Keratinocyte (primary cell): ENCODE measurements around the gene INPP5K. TPM values are rescaled to one million over a fixed set of nuclear protein-coding genes. Genes with fewer than 3 reads are reported as not detected.

Experiments
- DNase-seq: peaks from one replicate; pipeline ENCODE4 v3.0.0-alpha.2; 2011; ENCODE audit warnings: low read depth, missing footprints, low spot score
- FAIRE-seq: peaks from 2 replicates; lab custom pipeline; 2011; peaks lifted over from hg19 to GRCh38; lab: Jason Lieb, UNC
- H2AFZ ChIP-seq: 2 replicates; pipeline ENCODE4 v1.6.0; 2012; ENCODE audit warnings: low read length, control low read depth, inconsistent platforms; ENCODE audit not compliant: control insufficient read depth
- H3K27ac ChIP-seq: 2 replicates; pipeline ENCODE4 v1.5.1; 2011; ENCODE audit warnings: low read length; ENCODE audit not compliant: control insufficient read depth, insufficient read depth
- H3K27me3 ChIP-seq: 3 replicates; pipeline ENCODE4 v1.6.0; 2011; ENCODE audit warnings: low read length; ENCODE audit not compliant: control insufficient read depth, insufficient read depth; ENCODE audit errors: extremely low read depth
- H3K36me3 ChIP-seq, 2 experiments: 2 replicates in 1 of 2; 3 replicates in 1 of 2; pipeline ENCODE4 v1.5.1; 2011; ENCODE audit warnings: low read length in 2 of 2, mild to moderate bottlenecking in 1 of 2; ENCODE audit not compliant: control insufficient read depth in 2 of 2, insufficient read depth in 2 of 2; ENCODE audit errors: extremely low read depth in 1 of 2
- H3K4me1 ChIP-seq: 3 replicates; pipeline ENCODE4 v1.5.1; 2011; ENCODE audit warnings: low read length; ENCODE audit not compliant: control insufficient read depth, insufficient read depth; ENCODE audit errors: extremely low read depth
- H3K4me2 ChIP-seq: 3 replicates; pipeline ENCODE4 v1.6.0; 2011; ENCODE audit warnings: low read depth, low read length; ENCODE audit not compliant: control insufficient read depth, insufficient read depth; ENCODE audit errors: extremely low read depth
- H3K4me3 ChIP-seq, 3 experiments: fragments of 200-600 bp in 1 of 3; sonication (generic) in 1 of 3; 2 replicates in 2 of 3; 3 replicates in 1 of 3; pipeline ENCODE4 v1.5.1; 2011 to 2016; ENCODE audit warnings: low read length in 3 of 3, mild to moderate bottlenecking in 3 of 3, control low read depth in 2 of 3, inconsistent platforms in 1 of 3, low read depth in 1 of 3, mixed read lengths in 1 of 3, mixed run types in 1 of 3, moderate library complexity in 1 of 3; ENCODE audit not compliant: control insufficient read depth in 2 of 3, insufficient read depth in 2 of 3; ENCODE audit errors: extremely low read depth in 1 of 3
- H3K79me2 ChIP-seq: 2 replicates; pipeline ENCODE4 v1.6.0; 2012; ENCODE audit warnings: low read length; ENCODE audit not compliant: control insufficient read depth, insufficient read depth
- H3K9ac ChIP-seq: 3 replicates; pipeline ENCODE4 v1.6.0; 2011; ENCODE audit warnings: low read length; ENCODE audit not compliant: control insufficient read depth, insufficient read depth; ENCODE audit errors: extremely low read depth
- H3K9me1 ChIP-seq: 3 replicates; pipeline ENCODE4 v1.6.0; 2011; ENCODE audit warnings: low read length; ENCODE audit not compliant: control insufficient read depth, insufficient read depth; ENCODE audit errors: extremely low read depth
- H3K9me3 ChIP-seq: 2 replicates; pipeline ENCODE4 v1.5.1; 2012; ENCODE audit warnings: low read depth, low read length; ENCODE audit not compliant: control insufficient read depth
- H4K20me1 ChIP-seq: 3 replicates; pipeline ENCODE4 v1.6.0; 2011; ENCODE audit warnings: low read length; ENCODE audit not compliant: control insufficient read depth, insufficient read depth; ENCODE audit errors: extremely low read depth
- CTCF ChIP-seq, 3 experiments: IDR thresholded peaks in 1 of 3; conservative IDR thresholded peaks in 1 of 3; optimal IDR thresholded peaks in 1 of 3; 2 replicates in 2 of 3; 3 replicates in 1 of 3; pipeline versions ENCODE3 to v1.5.1; 2011; ENCODE audit warnings: low read length in 3 of 3, mild to moderate bottlenecking in 3 of 3, moderate library complexity in 2 of 3, control low read depth in 1 of 3, inconsistent platforms in 1 of 3; ENCODE audit not compliant: insufficient read depth in 2 of 3; ENCODE audit errors: extremely low read depth in 1 of 3
- EZH2 ChIP-seq: IDR thresholded peaks from one replicate; pipeline ENCODE4 v1.6.1; 2012; ENCODE audit warnings: inconsistent platforms, mild to moderate bottlenecking, low read length, moderate library complexity
- dilution Hi-C: fragments of 300-500 bp; cut with MboI; formaldehyde crosslinking; loops from one replicate; pipeline ENCODE4 v1.7.0; 2020; ENCODE audit warnings: low sequenced_read_pairs; ENCODE audit not compliant: extremely low pct_ligation_motif_present
- polyA plus RNA-seq, 5 experiments: library from polyadenylated mRNA; depleted of rRNA in 3 of 5; stranded (reverse) in 3 of 5; stranded (forward) in 1 of 5; unstranded in 1 of 5; fragments of >200 nt; gene quantifications; 1 replicate in 1 of 5; 2 replicates in 3 of 5; 3 replicates in 1 of 5; pipeline versions ENCODE4 v1.2.1 to v1.2.3, GENCODE V29; 2011 to 2012; ENCODE audit warnings: missing spikeins in 2 of 5, low read depth in 1 of 5, low replicate concordance in 1 of 5

Gene INPP5K
- polyA plus RNA-seq, 1 donor (not counting 4 experiments of a cell fraction or from before 2014, with no cell fraction given), result 23.0 TPM

GRCh38 chr17:1495265-1495989 is 21.0 kb downstream of the INPP5K start:
- Histone ChIP-seq H3K79me2 (peaks cover 4% of the 10 kb centered on the region), H3K4me2 (no peak overlapping the region), H3K27me3 (no peaks in the 10 kb centered on the region), H3K9ac (no peak overlapping the region), H3K4me3 (no peak overlapping the region), H3K9me3 (no peaks in the 10 kb centered on the region), H3K4me1 (peaks cover 38% of the 10 kb centered on the region), H3K27ac (no peak overlapping the region), H4K20me1 (no peaks in the 10 kb centered on the region), H2AFZ (no peak overlapping the region), H3K9me1 (no peaks in the 10 kb centered on the region), H3K36me3 (peaks cover 0 to 5% of the 10 kb centered on the region in 2 experiments)
- FAIRE-seq, result peak; percentile 9
- no peak for DNase-seq
- dilution Hi-C loops, result no loop called here
- TF ChIP-seq EZH2 (no peak), CTCF (optimal IDR thresholded peaks at IDR 0.05 in 1 of 3, IDR thresholded peaks at IDR 0.05 in 1 of 3, conservative IDR thresholded peaks at IDR 0.05 in 1 of 3; ENCODE audit: extremely low read depth in 1 of 3, insufficient read depth in 2 of 3, low read length in 3 of 3) (no peak)

- no peaks in the 10 kb centered on the region for H4K20me1 ChIP-seq
- FAIRE-seq, result no peak
- no peak overlapping the region for H2AFZ ChIP-seq
- no peak overlapping the region for H3K4me2 ChIP-seq
- H3K36me3 ChIP-seq, result peaks cover 0 to 5% of the 10 kb centered on the region in 2 experiments
- TF ChIP-seq CTCF (optimal IDR thresholded peaks at IDR 0.05 in 1 of 3, IDR thresholded peaks at IDR 0.05 in 1 of 3, conservative IDR thresholded peaks at IDR 0.05 in 1 of 3; ENCODE audit: extremely low read depth in 1 of 3, insufficient read depth in 2 of 3, low read length in 3 of 3), result no peak
- no peak for TF ChIP-seq EZH2
- no peak overlapping the region for H3K4me3 ChIP-seq
- dilution Hi-C loops, result no loop called here
- H3K27ac ChIP-seq, result no peak overlapping the region
- H3K4me1 ChIP-seq, result peaks cover 41% of the 10 kb centered on the region
- DNase-seq, result no peak
- H3K9me1 ChIP-seq, result no peaks in the 10 kb centered on the region
- no peaks in the 10 kb centered on the region for H3K27me3 ChIP-seq
- peaks cover 8% of the 10 kb centered on the region for H3K79me2 ChIP-seq
- H3K9me3 ChIP-seq, result no peaks in the 10 kb centered on the region
- no peak overlapping the region for H3K9ac ChIP-seq
These were observed 21.6 kb downstream of the INPP5K start for GRCh38 chr17:1494736-1495253.
